SK-N-SH treated with all-trans-retinoic acid at 6 μM for 48 hours (cell line): ENCODE measurements around the gene DDN.

Experiments used
- ATAC-seq: fragments of 200-7000 bp; cut with Tn5 transposase; 3 replicates; pipeline ENCODE4 v1.9.1; 2020; ENCODE audit warnings: mild to moderate bottlenecking, moderate library complexity
- ARNTL ChIP-seq: fragments of 450-650 bp; formaldehyde crosslinking; IDR thresholded peaks from 2 replicates; pipeline ENCODE4 v1.5.0; 2020; ENCODE audit warnings: low read depth, mild to moderate bottlenecking, moderate library complexity, borderline replicate concordance
- BACH2 ChIP-seq: fragments of 250-450 bp; sonication (Bioruptor Pico); IDR thresholded peaks from 2 replicates; pipeline ENCODE4 v1.9.0; 2021; ENCODE audit warnings: mild to moderate bottlenecking, borderline replicate concordance
- CSDC2 ChIP-seq: fragments of 250-450 bp; sonication (Bioruptor Pico); IDR thresholded peaks from 2 replicates; pipeline ENCODE4 v1.5.0; 2020; ENCODE audit warnings: mild to moderate bottlenecking, moderate library complexity
- ESRRG ChIP-seq: fragments of 250-450 bp; sonication (Bioruptor Pico); IDR thresholded peaks from 2 replicates; pipeline ENCODE4 v1.6.1; 2021; ENCODE audit warnings: mild to moderate bottlenecking
- GLIS3 ChIP-seq: fragments of 250-450 bp; sonication (Bioruptor Pico); IDR thresholded peaks from 2 replicates; pipeline ENCODE4 v1.5.0; 2020; ENCODE audit warnings: mild to moderate bottlenecking, moderate library complexity
- ISL1 ChIP-seq: fragments of 250-450 bp; sonication (Bioruptor Pico); IDR thresholded peaks from 2 replicates; pipeline ENCODE4 v2.1.2; 2022; ENCODE audit warnings: mild to moderate bottlenecking, moderate library complexity
- PATZ1 ChIP-seq: fragments of 250-450 bp; sonication (Bioruptor Pico); IDR thresholded peaks from 2 replicates; pipeline ENCODE4 v1.8.0; 2020; ENCODE audit warnings: mild to moderate bottlenecking, moderate library complexity, borderline replicate concordance
- POU6F1 ChIP-seq: fragments of 250-450 bp; sonication (Bioruptor Pico); IDR thresholded peaks from 2 replicates; pipeline ENCODE4 v1.8.0; 2021; ENCODE audit warnings: low read depth, mild to moderate bottlenecking, moderate library complexity, borderline replicate concordance
- PPARA ChIP-seq: fragments of 250-450 bp; sonication (Bioruptor Pico); IDR thresholded peaks from 2 replicates; pipeline ENCODE4 v1.5.0; 2020; ENCODE audit warnings: mild to moderate bottlenecking, borderline replicate concordance
- RARB ChIP-seq: fragments of 250-450 bp; sonication (Bioruptor Pico); IDR thresholded peaks from 2 replicates; pipeline ENCODE4 v1.8.0; 2021; ENCODE audit warnings: mild to moderate bottlenecking, moderate library complexity
- SNAI2 ChIP-seq: fragments of 250-450 bp; sonication (Bioruptor Pico); IDR thresholded peaks from 2 replicates; pipeline ENCODE4 v1.5.0; 2020; ENCODE audit warnings: mild to moderate bottlenecking, moderate library complexity
- TOX ChIP-seq: fragments of 250-450 bp; sonication (Bioruptor Pico); IDR thresholded peaks from 2 replicates; pipeline ENCODE4 v1.8.0; 2021; ENCODE audit warnings: mild to moderate bottlenecking, moderate library complexity, borderline replicate concordance
- ZFP3 ChIP-seq: fragments of 250-450 bp; sonication (Bioruptor Pico); IDR thresholded peaks from 2 replicates; pipeline ENCODE4 v1.5.0; 2020; ENCODE audit warnings: mild to moderate bottlenecking, moderate library complexity
- ZFP30 ChIP-seq: fragments of 450-650 bp; formaldehyde crosslinking; IDR thresholded peaks from 2 replicates; pipeline ENCODE4 v1.5.0; 2022; ENCODE audit warnings: mild to moderate bottlenecking, moderate library complexity
- ZNF565 ChIP-seq: fragments of 450-650 bp; formaldehyde crosslinking; conservative IDR thresholded peaks from 2 replicates; pipeline ENCODE4 v1.5.0; 2020; ENCODE audit warnings: low read depth, mild to moderate bottlenecking, moderate library complexity
- ZNF70 ChIP-seq: fragments of 450-650 bp; formaldehyde crosslinking; IDR thresholded peaks from 2 replicates; pipeline ENCODE4 v1.5.0; 2020; ENCODE audit warnings: mild to moderate bottlenecking, moderate library complexity
- ZNF8 ChIP-seq: fragments of 450-650 bp; formaldehyde crosslinking; IDR thresholded peaks from 2 replicates; pipeline ENCODE4 v1.5.0; 2020; ENCODE audit warnings: mild to moderate bottlenecking, moderate library complexity
- TF ChIP-seq, protein P1 (sequence below): fragments of 250-450 bp; sonication (Bioruptor Pico); IDR thresholded peaks from 2 replicates; pipeline ENCODE4 v1.5.1; 2021; ENCODE audit warnings: mild to moderate bottlenecking, moderate library complexity

Gene DDN

GRCh38 chr12:49032679-49033447 lies 33.7 kb upstream of the DDN start (continued):
- TF ChIP-seq ZNF70 (CRISPR knock-in tag) (no peak), ESRRG (CRISPR knock-in tag) (no peak)

DNA sequence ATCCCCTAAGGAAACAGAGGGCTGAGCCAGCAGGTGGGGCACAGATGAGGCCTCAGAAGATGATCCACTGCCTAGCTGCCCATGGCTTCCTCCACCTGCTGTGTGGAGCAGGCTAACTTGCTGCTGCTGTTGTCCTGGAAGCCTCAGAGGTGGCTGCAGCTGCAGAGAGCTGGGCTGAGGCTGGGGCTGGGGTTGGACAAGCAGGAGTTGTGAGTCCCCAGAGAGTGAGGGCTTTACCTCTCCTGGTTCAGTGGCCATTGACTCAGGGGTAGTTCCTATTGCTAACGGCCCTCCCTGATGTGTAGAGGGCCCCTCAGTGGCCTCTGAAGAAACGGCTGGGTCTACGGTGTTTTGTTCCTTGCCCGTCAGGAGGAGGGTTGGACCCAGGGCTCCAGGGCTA lies 33.1 kb upstream of the DDN start:
- ATAC-seq = no peak
- TF ChIP-seq ZNF70 (CRISPR knock-in tag) (no peak), TOX (CRISPR knock-in tag) (no peak), ZFP3 (CRISPR knock-in tag) (no peak), RARB (CRISPR knock-in tag) (no peak), ZNF8 (CRISPR knock-in tag) (no peak), PATZ1 (CRISPR knock-in tag) (no peak), ISL1 (CRISPR knock-in tag) (no peak), SNAI2 (CRISPR knock-in tag) (no peak), CSDC2 (CRISPR knock-in tag) (no peak), ARNTL (CRISPR knock-in tag) (no peak), ZNF565 (CRISPR knock-in tag) (no peak), BACH2 (CRISPR knock-in tag) (no peak)
- TF ChIP-seq, protein P1, sequence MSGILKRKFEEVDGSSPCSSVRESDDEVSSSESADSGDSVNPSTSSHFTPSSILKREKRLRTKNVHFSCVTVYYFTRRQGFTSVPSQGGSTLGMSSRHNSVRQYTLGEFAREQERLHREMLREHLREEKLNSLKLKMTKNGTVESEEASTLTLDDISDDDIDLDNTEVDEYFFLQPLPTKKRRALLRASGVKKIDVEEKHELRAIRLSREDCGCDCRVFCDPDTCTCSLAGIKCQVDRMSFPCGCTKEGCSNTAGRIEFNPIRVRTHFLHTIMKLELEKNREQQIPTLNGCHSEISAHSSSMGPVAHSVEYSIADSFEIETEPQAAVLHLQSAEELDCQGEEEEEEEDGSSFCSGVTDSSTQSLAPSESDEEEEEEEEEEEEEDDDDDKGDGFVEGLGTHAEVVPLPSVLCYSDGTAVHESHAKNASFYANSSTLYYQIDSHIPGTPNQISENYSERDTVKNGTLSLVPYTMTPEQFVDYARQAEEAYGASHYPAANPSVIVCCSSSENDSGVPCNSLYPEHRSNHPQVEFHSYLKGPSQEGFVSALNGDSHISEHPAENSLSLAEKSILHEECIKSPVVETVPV (CRISPR knock-in tag) = no peak

- no peak for TF ChIP-seq PPARA (CRISPR knock-in tag)
- no peak for TF ChIP-seq ZFP30 (CRISPR knock-in tag)
- no peak for ATAC-seq
These were observed 32.5 kb upstream of the DDN start for GRCh38 chr12:49031573-49032161.

DNA sequence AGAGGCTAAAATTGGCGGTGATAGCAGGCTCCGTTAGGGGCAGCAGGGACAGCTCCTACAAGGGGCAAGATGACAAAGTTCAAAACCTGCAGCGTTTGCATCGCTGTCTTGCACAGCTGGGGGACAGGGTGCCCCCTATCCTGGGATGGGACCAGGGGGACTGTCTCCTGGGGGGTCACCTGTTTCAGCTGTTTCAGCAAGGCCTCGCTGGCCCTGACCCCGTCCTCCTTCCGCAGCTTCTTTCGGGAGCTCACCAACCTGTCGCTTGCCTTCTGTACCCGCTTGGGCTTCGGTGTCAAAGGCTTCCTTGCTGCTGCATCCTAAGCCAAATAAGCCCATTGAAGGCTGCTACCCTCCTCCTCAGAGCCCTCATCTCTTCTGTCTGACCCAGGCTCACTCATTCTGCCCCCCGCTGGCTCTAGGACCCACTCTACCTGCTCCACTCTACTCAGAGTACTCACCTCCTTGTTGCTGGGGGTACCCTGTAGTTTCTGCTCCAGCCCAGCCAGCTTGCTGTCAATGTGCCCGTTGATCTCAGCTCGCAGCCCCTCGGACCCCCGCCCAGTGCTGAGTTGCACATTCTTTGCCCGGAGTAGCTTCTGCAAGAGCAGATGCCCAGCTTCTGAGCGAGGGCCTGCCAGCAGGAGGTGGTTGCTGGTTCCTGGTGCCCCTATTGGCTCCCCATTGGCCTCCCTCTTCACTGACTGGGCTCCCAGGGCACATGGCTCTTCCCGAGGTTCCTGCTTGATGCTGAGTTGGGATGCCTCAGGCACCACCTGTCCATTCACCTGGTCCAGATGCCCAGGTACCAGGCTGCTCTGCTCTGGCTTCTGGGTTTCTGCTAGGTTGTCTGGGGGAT lies 31.8 kb upstream of the DDN start:
- no peak for TF ChIP-seq ZNF8 (CRISPR knock-in tag)
- TF ChIP-seq GLIS3 = no peak
- TF ChIP-seq POU6F1 = no peak
- TF ChIP-seq BACH2 (CRISPR knock-in tag) = no peak
- no peak for TF ChIP-seq PATZ1 (CRISPR knock-in tag)
- no peak for TF ChIP-seq TOX (CRISPR knock-in tag)
- no peak for TF ChIP-seq SNAI2 (CRISPR knock-in tag)
- no peak for TF ChIP-seq ARNTL (CRISPR knock-in tag)
- no peak for ATAC-seq
